HG02588 (cell line): Measurements from ENCODE around the gene C2orf68.
A peak's percentile ranks its signal among the peaks of the same experiment; 100 is the strongest.
"Not testable (repeated sequence)": the region's sequence is repeated elsewhere in the genome, so short reads cannot be mapped to it uniquely, and the experiment has no call there.

Experiments
- ATAC-seq: cut with Tn5 transposase; IDR thresholded peaks from one replicate; pipeline ENCODE4 v1.9.1; 2021; ENCODE audit warnings: mild to moderate bottlenecking, moderate library complexity; ENCODE audit not compliant: unreplicated experiment

Gene C2orf68

DNA sequence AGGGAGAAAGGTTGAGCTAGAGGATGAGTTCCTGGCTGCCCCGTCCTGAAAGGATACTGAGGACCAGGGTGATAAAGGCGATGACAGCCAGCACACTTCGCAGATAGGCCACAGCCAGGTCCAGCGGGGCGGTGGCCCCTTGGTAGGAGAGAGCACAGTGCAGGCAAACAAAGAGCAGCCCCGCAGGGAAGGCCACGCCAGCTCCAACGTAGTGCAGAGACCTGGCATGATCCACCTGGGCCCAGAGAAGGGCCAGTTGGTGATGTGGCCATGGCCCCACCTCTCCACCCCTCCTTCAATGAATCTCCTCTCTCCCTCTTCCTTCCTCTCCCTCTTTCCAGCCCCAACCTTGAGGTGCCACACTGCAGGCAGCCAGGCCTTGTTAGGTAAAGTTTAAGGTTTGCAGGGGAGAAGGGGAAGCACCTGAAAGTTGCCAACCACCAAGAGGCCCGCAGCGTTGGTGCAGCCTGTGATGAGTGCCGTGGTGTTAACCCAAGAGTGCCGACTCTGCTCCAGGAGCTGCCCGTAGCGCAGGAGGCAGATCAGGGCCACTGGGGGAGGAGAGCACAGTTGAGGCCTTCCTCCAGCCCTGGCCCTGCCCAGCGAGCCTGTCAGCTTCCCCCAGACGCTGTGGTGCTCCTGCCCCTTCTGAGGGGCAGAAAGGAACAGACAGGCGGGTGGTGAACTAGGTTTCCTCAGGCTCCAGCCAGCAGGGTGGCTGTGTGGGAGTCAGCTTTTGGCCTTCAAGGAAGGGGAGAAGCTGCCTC, 12.2 kb downstream of the C2orf68 start:
- no peak for ATAC-seq

DNA sequence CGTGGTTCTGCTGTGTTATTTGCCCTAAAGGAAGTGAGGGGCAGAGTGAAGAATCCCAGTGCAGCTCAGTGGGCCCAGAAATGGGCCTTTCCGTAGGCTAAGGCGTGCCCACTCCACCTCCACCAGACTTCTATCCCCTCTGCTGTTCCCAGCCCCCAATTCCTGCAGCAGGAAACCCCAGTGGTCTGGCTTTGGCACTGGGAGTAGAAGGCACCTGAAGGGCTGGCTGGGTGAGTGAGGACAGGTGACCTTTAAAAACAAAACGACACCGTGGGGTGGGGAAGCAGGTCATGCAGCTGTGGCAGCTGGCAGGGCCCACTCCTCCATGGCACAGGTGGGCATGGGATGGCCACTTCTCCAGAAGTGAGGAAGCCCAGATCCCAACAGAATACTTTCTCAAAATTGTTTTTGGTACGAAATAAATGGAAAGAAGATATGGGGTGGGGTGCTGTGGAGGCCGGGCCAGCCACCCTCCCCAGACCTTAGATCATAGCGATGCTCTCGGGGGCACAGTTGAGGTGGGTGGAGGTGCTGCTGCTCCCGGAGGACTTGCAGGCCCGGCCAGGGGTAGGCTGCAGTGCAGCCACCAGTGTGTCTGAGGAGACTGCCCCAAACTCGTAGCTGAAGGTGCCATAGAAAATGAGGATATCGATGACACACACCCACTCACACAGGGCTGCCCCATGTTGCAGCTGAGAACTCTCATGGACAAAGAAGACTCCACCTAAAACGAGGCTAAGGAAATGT, 13.1 kb downstream of the C2orf68 start:
- ATAC-seq = no peak

DNA sequence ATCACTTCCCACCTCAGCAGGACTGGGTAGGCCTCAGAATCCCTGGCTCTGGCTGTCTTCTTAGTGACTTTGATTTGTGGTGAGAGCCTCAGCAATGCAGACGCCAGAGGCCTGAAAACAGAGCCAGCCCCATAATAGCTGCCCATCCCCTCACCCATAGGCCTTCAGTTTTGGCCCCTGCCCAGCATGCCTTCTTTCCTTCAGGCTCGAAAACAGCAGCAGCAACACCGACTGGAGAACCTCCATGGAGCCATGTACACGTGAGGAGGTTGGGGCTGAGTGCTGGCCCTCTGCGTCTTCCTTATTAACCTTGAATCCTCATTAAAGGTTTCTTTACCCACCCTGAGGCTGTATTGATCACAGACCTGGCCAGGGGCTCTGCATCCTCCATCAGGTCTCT, 14.6 kb downstream of the C2orf68 start:
- no peak for ATAC-seq

DNA sequence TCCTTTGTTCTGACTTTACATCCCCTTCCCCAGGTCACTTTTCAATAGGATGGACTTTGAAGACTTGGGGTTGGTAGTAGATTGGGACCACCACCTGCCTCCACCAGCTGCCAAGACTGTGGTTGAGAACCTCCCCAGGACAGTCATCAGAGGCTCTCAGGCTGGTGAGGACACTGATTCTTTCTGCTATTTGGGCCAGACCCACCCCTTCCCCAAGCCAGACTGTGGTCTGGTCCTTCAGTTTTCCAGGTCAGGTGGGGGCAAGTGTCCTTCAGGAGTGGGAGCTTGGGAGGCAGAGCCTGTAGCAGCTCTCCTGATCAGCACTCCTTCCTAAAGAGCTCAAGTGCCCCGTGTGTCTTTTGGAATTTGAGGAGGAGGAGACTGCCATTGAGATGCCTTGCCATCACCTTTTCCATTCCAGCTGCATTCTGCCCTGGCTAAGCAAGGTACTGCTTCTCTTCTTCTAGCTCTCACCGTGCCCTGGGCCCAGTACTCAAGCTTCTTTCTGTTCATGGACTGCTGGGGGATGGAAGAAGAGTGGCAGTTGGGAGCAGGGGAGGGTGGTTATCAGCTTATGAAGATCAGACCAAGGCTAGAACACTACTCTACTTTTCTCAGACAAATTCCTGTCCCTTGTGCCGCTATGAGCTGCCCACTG, 15.3 kb downstream of the C2orf68 start:
- no peak for ATAC-seq

DNA sequence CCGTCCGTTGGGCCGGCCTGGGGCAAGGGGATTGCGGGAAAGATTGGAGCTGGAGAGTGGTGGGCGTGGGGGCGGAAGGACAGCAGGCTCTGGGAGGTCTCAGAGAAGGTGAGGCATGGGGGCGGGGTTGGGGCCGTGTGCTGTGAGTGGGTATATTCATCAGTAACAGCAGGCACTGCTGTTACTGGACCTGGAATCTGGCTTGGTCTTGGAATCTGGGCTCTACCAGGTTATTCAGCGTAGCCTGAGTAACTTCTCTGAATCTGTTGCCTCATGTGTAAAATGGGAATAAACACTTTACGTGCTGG, 15.9 kb downstream of the C2orf68 start:
- ATAC-seq = no peak

DNA sequence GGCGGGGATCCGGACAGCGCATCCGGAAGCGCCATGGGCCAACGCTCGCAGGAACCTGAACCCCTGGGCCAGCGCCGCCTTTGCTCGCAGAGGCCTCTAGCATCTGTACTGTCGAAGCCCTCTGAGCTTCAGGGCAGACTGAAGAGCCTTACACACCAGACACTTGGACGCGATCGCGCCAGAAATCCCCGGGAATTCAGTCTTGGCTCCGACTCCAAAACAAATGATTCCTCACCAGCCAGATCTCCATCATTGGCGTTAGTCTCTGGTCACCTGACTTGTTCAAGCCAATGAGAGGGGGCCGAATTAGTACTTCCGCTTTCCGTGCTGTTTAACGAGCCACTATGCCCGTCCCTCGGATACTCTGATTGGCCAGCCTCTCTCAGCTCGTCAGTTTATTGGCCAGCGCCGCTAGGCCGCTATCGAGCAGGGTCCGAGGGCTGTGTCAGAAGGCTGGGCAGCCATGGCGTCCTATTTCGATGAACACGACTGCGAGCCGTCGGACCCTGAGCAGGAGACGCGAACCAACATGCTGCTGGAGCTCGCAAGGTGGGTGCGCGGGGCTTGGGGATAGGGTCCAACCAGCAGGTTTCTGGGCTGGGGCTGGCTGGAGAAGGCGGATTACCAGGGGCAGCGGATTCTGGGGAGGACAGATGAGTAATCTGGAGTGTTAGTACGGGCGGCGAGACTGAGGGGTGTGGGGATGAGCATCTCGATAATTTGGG, 16.4 kb downstream of the C2orf68 start, which contains the start of gene RNF181:
Gene RNF181 (plus strand): TSS at position 445 of the 725 bp plus-strand sequence. CDS start 19 bp downstream, at position 464.
- peak; percentile 97 for ATAC-seq

DNA sequence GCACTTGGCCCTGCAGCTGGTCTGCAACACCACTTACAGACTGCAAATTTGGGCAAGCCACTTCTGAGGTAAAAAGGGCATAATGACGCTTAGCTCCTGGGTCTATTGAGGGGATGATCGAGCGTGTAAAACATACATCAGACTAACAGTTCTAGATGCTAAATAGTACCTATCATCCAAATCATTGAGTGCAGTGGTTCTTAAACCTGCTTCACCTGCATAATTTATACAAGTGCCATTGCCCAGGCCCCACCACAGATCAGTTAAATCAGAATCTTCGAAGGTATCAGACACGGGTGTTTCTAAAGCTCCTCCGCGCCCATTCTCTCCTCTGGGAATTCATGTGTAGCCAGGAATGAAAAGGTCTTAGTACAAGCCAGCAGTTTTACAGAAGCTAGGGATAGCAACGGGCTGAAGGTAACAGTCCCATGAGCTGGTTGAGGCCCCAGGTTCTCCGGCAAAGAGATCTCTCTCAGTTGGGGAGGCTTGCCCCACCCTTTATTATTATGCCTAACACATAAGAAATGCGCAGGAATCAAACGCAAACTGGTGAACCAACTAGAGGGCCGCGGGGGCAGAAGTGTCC, 17.1 kb downstream of the C2orf68 start:
- no peak for ATAC-seq

DNA sequence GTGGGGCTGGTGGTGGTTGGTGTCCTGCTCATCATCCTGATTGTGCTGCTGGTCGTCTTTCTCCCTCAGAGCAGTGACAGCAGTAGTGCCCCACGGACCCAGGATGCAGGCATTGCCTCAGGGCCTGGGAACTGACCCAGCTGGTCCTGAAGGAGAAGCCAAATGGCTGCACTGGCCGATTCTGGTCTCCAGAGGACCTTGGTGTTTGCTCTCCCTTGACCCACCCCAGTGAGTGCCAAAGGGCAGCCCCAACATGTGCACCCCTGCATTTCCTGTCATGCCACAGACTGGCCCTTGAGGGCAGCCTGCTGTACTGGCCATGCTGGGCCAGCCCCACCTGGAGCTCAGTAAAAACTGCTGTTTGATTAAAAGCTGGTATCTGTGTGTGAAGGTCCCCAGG, 18.8 kb downstream of the C2orf68 start:
- no peak for ATAC-seq

DNA sequence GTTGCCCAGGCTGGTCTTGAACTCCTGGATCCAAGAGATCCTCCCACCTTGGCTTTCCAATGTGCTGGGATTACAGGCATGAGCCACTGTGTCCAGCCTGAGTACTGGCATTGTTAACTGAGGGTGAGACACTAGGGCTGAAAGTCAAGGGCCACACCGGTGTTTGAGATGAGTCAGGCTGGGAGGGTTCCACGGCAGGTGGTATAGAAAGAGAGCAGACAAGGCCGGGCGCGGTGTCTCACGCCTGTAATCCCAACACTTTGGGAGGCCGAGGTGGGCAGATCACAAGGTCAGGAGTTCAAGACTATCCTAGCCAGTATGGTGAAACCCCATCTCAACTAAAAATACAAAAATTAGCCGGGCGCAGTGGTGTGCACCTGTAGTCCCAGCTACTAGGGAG, 19.6 kb downstream of the C2orf68 start:
- ATAC-seq = not testable (repeated sequence)

DNA sequence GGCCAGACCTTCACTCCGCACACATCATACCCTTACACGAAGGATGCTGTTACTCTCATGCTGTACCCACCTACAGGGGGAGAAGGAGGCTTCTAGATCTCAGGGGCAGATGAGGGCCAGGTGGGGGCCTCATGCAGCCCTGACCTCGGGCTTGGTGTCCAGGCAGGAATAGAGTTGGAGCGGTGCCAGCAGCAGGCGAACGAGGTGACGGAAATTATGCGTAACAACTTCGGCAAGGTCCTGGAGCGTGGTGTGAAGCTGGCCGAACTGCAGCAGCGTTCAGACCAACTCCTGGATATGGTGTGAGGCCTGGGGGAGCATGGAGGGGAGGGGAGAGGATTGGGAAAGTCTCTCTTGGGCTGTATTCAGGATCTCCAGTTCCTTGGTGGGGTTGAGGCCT, 20.3 kb downstream of the C2orf68 start:
- no peak for ATAC-seq

DNA sequence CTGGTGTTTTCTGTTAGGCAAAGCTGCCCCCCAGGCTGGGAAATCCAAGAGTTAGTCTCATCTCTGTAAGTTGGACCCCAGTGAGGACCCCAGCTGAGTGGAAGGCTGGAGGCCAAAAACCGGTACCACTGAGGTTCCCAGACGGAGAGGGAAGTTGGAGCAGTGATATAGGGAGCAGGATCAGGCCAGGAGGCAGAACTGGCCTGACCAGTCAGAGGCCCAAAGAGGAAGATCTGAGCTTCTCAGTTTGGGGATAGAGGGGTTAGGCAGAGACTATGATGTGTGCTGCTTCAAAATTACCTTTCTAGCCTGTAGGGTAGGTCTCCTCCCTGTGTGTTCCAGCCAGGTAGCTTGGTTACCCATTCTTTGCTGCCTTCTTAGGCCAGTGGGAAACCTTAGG, 20.9 kb downstream of the C2orf68 start:
- no peak for ATAC-seq

DNA sequence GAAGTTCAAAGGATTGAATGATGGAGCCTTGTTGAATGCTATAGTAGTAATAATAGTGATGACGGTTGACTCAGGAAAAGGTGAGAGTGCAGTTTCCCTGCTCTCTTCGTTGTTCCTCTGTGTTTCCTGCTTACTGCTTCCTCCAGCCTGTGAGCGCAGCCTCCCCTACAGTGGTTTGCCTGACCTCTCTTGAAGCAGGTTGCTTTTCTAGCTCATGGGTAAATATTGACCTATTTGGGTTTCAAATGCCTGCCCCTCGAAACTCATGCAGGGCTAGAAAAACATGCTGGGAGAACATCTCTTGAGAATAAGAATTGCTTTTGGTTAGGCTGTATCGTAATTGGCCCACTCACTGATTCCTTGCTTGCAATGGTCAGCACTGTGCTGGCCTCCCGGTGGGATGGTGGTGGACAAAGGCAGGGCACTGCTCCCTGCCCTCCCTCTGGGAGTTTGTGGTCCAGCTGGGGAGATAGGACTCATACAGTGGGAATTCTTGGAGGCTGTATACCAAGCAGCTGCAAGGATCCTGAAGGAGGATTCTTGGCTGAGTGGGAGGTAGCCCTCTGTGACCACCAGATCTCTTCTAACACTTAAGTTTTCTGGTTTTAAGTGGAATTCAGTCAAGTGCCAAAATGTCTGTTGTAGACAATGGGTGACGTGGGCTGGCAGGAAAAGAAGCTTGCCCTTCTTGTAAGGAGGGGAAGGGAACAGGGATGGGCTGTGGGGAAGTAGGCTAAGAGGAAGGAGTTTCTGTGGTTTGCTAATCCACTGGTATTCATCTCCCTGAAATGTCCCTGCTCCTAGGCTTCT, 21.7 kb downstream of the C2orf68 start:
- no peak for ATAC-seq

DNA sequence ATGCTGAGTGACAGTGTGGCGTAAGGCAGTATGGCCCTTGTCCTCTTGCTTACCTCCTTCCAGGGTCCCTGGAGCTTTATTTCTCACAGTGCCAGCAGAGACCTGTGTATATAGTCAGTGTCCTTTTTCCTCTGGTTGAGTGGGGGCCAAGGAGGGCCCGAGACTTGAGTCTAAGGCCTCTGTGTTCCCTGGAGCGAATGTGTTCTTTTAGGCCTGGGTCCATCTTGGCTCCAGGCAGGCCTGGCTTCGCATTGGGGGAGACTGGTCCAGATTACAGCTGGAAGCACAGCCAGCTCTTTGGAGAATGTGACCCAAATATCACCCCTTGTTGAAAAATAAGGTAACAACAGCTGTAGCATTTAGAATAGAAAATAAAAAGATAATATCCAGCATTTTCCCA, 22.7 kb downstream of the C2orf68 start:
- ATAC-seq = no peak

DNA sequence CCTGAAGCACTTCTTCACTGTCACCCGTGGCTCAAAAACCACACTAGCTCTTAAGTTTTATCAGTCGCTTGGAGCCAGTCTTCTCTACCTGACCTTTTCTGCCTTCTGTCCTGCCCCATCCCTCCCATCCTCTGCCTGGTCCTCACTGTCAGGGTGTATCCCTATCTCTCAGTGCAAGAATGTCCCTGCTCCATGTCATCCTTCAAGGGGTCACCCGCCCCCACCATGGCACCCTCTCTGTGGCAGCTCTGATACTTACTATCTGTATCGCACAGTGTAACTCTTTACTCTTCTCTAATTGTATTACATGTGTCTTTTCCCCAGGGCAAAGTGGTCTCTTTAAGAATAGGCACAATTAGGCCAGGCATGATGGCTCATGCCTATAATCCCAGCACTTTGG, 23.2 kb downstream of the C2orf68 start:
- ATAC-seq = no peak

DNA sequence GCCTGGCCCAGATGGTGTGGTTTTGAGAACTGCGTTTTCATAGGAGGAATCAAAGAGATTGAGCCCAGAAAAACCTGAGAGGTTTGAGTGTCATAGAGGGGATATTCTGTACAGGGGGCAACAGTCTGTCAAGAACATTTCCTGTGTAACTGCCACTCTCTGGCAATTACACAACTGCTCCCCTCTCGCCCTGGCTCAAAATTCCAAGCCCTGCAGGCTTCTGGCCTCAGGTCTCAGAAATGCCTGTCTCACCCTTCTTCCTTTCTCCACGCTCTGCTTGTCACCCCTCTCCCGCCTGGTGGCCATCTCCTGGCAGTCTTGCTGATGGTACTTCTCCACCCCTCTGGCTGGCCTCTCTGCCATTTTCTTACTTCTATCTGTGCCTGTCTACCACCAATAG, 23.6 kb downstream of the C2orf68 start:
- ATAC-seq = no peak

DNA sequence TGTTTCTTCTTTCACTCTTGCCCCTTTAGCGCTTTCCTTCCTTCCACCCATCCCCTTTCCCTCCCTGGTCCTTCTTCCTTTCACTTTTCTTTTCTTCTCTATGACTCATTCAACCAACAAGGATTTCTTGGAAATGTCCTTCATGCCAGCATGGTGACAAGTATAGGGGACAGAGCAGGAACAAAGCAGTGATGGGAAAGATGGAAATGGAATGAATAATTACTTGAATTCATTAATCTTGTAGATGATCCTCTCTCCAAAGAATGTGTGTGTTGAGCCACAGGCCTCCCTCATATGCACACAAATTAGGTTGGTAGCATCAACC, 26.1 kb downstream of the C2orf68 start:
- ATAC-seq = no peak

DNA sequence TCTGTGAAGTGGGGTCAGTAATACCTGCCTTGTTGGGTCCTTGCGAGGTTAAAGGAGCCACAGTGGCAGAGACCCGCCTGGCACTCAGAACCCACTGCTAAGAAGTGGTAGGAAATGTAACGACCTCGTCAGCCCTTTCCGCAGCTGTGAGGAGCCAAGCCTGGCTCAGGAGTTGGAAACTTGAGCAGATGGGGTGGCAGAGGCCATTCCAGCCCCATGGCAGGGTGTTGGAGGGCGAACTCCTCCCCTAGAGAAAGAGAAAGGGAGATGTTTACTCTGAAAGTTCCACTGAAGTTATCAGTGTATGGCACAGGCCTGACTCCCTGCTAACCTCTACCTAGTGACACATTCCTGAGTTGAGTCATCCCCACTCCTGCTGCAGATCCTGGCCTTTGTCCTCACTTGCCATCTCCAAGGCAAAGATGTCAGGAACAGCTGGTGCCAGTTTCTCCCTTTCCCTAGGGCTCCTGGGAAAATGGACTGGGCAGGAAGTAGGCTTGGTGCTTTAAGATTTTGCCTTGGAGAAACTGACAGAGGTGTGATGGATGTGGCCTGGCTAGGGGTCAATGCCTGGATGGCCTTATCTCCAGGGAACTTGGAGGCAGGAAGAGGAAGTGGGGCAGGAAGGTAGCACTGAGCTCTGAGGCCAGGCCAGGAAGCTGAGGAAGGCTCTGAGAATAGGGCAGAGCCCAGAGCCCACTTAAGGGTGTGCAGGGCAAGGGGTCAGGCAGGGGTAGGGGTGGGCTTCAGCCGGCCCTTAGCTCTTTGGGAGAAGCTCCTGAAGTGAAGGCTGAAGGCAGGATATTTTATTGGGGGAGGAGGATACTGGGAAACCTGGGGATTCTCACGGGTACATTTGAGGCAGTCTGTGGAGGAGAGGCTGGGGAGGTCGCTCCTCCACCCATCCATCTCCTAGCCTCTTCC, 26.7 kb downstream of the C2orf68 start:
- peak; percentile 49 for ATAC-seq

DNA sequence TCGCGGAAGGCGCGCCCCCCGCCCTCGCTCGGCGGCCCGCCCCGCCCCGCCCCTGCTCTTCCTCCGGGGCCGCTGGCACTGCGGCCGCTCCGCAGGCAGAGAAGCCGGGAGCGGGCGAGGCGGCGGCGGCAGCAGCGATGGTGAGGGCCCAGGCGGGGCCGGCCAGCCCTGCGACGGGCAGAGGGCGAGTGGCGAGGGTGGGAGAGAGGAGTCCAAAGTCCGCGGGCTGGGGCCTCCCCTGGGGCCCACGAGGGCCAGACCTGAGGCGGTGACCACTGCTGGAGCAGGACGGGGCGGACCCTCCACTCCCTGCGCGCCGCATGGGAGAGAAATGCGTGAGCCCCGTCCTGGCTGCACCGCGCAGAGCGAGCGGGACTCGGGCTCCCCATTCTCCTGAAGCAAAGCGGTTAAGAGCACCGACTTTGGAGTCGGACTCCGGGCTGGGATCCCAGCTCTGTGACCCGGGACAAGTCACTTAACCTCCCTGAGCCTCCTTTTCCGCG, 27.5 kb downstream of the C2orf68 start, which contains the start of gene VAMP5:
Gene VAMP5 (plus strand): TSS at position 78 of the 503 bp plus-strand sequence. CDS start 60 bp downstream, at position 138.
- ATAC-seq = peak; percentile 29
